Articular chondrocyte of knee joint (primary cell): ENCODE measurements around the gene PTGIR. TPM values are rescaled to one million over a fixed set of nuclear protein-coding genes. Genes with fewer than 3 reads are reported as not detected.

Experiments
- total RNA-seq: library from RNA; depleted of rRNA; stranded (reverse); fragments of >200 nt; gene quantifications from 2 replicates; pipeline ENCODE4 v1.2.3, GENCODE V29; 2012

Gene PTGIR, protein sequence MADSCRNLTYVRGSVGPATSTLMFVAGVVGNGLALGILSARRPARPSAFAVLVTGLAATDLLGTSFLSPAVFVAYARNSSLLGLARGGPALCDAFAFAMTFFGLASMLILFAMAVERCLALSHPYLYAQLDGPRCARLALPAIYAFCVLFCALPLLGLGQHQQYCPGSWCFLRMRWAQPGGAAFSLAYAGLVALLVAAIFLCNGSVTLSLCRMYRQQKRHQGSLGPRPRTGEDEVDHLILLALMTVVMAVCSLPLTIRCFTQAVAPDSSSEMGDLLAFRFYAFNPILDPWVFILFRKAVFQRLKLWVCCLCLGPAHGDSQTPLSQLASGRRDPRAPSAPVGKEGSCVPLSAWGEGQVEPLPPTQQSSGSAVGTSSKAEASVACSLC
- 3.0 and 4.4 TPM in 2 replicates for total RNA-seq

DNA sequence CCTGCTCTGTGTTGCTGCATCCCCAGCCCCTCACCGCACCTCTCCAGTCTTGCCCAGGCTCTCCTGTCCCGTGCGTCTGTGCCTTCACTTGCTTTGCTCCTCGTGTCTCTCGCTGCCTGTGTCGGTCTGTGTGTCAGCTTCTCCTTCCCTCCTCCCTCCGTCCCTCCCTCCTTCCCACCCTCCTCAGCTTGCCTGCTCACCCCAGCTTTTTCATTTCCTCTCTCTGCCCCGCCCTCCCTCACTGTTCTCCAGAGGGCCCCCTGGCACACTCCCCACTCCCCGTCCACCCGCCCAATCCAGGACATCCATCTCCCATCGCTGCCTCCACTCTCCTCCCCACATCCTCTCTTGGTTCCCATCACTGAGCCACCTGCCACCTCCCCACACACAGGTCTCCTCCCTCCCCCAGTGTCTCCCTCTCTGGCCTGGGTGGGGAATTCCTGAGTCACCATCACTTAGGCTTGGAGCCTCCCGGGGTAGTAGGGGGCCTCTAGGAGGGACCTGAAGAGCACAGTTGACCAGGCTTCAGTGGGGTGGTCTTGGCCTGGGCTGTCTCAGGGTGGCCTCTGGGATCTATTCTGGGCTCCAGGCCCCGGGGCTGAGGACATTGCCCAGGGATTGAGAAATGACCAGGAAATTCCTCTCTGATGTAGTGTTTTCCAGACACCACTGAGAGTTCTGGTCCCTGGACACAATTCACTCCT, at the start of gene PTGIR:
Gene PTGIR (minus strand): TSS at position 132 of the 704 bp plus-strand sequence. CDS start 864 bp downstream, outside the sequence.

DNA sequence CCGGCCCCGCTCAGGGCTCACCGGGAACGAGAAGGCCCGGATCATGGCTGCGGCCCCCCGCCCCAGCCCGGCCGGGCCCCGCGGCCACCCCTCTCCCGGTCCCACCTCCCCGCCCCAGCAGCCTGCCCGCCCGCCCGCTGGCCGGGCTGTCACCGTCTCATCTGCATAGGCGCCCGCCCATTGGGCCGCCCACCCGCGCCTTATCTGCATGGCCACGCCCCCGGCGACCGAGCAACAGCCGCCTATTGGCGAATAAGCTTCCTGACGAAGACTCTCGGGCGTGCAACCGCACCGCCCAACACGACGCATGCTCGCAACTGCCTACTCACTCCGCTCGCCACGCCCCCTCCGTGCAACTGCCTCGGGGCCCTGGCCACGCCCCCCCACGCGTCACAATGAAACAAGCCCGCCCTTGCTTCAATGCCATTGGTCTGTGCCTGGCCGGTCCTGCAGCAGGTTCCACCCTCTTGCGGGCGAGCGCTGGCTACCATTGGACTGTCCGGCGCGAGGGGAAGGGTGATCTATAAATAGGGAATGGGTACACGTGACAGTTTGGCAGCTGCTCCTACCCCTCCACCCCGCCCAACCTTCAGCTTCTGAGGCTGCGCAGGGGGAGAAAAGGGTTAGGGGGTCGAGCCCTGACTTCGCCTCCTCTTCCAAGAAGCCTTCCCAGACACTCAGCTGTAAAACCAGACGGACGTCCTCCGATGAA, 36.3 kb upstream of the PTGIR start, which contains the start of gene DACT3:
Gene DACT3 (minus strand): TSS at position 163 of the 712 bp plus-strand sequence. CDS start 118 bp downstream, at position 45.

DNA sequence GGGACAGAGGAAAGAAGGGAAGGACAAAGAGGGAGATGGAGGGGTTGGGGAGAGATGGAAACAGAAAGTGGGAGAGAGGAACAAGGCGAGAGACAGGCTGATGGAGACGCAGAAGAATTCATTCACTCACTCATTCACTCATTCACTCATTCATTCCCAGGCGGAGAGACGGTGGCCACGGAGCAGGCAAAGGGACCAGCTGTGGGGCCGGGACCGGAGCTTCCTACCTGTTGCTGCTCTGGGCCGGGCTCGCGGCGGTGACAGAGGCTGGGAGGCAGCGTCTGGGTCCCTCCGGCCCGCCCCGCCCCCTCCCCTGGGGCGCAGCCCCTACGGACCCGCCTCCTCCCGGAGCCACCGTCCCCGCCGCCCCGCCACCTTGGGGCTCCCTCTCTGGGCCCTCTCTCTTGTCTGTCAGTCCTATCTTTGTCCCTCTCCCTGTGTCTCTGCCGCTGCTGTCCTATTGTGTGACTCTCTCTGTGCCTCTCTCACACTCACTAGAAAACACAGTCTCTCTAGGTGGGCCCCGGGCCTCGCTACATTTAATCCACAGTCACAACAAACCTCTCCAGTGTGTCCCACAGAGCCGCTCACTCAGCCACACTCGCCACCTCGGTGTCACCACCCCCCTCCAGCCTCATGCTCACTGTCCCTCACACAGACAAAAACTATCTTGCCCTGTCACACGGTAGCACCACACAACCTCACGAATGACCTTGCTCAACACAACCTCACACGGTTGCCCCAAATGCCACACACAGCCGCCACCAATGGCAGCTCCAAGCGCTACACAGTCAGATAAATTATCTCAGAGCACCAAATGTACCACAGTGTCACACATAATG, 11.3 kb upstream of the PTGIR start, which contains the start of gene GNG8:
Gene GNG8 (minus strand): TSS at position 283 of the 842 bp plus-strand sequence. CDS start 1,520 bp downstream, outside the sequence.

DNA sequence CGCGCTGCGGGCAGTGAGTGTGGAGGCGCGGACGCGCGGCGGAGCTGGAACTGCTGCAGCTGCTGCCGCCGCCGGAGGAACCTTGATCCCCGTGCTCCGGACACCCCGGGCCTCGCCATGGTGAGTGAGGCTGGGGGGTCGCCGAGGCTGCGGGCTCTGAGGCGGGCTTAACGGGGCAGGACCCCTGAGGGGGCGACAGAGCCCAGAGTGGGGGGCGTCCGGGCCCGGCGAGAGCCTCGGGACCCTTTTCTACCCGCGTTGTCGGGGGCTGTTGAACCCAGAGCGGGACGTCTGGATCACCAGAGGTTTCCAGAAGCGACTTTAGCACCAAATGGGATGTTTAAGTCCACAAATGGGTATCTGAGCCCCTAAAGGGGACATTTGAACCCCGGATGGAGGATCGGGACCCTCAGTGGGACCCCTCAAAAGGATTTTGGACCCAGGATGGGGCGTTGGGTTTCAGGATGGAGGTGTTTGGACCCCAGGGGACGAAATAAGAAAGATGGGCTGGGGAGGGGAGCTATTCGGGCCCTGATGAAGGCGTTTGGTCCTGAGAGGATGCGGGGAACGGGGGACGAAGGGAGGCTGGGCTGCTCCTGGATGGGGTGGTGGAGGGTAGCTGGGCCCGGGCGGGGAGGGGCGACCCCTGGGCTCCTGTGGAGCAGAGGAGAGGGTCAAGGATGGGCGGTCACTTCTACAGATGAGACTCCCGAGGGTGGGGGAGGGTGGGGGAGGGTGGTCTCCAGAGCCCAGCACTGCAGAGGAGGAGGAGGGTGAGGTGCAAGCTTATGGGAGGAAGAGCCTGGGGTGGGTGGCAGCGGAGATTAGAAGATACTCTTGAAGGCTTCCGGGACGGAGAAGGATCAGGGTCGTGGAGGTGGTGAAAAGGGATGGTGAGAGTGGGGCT, 23.3 kb downstream of the PTGIR start, which contains the start of gene CALM3:
Gene CALM3 (plus strand): TSS at position 13 of the 907 bp plus-strand sequence. CDS start 105 bp downstream, at position 118.

Other genes with a start within 250 kb of the PTGIR start
- 16.8 and 21.6 TPM in 2 replicates for gene CCDC8, start 211.5 kb downstream of the PTGIR start, total RNA-seq
- 0.11 and 0.13 TPM in 2 replicates for gene PNMA8C, start 196.2 kb downstream of the PTGIR start, total RNA-seq
- 2.6 and 8.1 TPM in 2 replicates for gene PNMA8A, start 153.5 kb downstream of the PTGIR start, total RNA-seq
- 1.7 and 1.8 TPM in 2 replicates for gene PNMA8B, start 129.2 kb downstream of the PTGIR start, total RNA-seq
- gene CALM3, start 23.8 kb downstream of the PTGIR start, total RNA-seq = 227 and 258 TPM in 2 replicates
- gene GNG8, start 11.1 kb upstream of the PTGIR start, total RNA-seq = not detected in 2 replicates
- gene DACT3, start 36.1 kb upstream of the PTGIR start, total RNA-seq = 2.6 and 2.7 TPM in 2 replicates
- 10.2 and 11.1 TPM in 2 replicates for gene PRKD2, start 92.0 kb upstream of the PTGIR start, total RNA-seq
- gene FKRP, start 121.0 kb upstream of the PTGIR start, total RNA-seq = 11.2 and 18.5 TPM in 2 replicates
- gene STRN4, start 121.4 kb upstream of the PTGIR start, total RNA-seq = 35.6 and 37.1 TPM in 2 replicates
- gene SLC1A5, start 163.5 kb upstream of the PTGIR start, total RNA-seq = 109 and 186 TPM in 2 replicates
- gene AP2S1, start 225.8 kb upstream of the PTGIR start, total RNA-seq = 147 and 155 TPM in 2 replicates
- gene ARHGAP35, start 235.9 kb upstream of the PTGIR start, total RNA-seq = 73.7 and 74.9 TPM in 2 replicates